GM12801 (cell line): Measurements from ENCODE around the gene PPIP5K2.

Experiments used
- CTCF ChIP-seq: IDR thresholded peaks from one replicate; pipeline ENCODE4 v1.5.1; 2011; ENCODE audit warnings: control low read depth; ENCODE audit not compliant: insufficient read length; ENCODE audit errors: extremely low read depth

The PPIP5K2 gene

GRCh38 chr5:103178167-103178566, 58.1 kb downstream of the PPIP5K2 start:
- no peak for TF ChIP-seq CTCF

GRCh38 chr5:103186152-103186551, 66.1 kb downstream of the PPIP5K2 start:
- TF ChIP-seq CTCF = no peak

- no peak for TF ChIP-seq CTCF
These were observed 68.3 kb downstream of the PPIP5K2 start for GRCh38 chr5:103188436-103188835.

- no peak for TF ChIP-seq CTCF
These were observed 83.1 kb downstream of the PPIP5K2 start for GRCh38 chr5:103203226-103203625.

- TF ChIP-seq CTCF = no peak
These were observed 86.0 kb downstream of the PPIP5K2 start for GRCh38 chr5:103205991-103206700.

GRCh38 chr5:103207011-103207410, 86.9 kb downstream of the PPIP5K2 start:
- TF ChIP-seq CTCF = no peak

GRCh38 chr5:103207653-103208052, 87.6 kb downstream of the PPIP5K2 start:
- no peak for TF ChIP-seq CTCF
